Coronary artery (tissue), 2 donors: ENCODE data around the gene MGARP.
A peak's percentile ranks its signal among the peaks of the same experiment; 100 is the strongest.
"Not testable (repeated sequence)": the region's sequence is repeated elsewhere in the genome, so short reads cannot be mapped to it uniquely, and the experiment has no call there.

Experiments used
- DNase-seq: peaks from one replicate; pipeline ENCODE4 v3.0.0-alpha.2; 2017; ENCODE audit warnings: low spot score
- H3K27ac ChIP-seq, 2 donors: fragments of 200-600 bp; sonication (generic); one replicate each; pipeline ENCODE4 v1.5.1; 2016 to 2019
- H3K4me3 ChIP-seq: fragments of 200-600 bp; sonication (generic); 2 replicates; pipeline ENCODE4 v1.5.1; 2016; ENCODE audit warnings: mild to moderate bottlenecking, moderate library complexity
- CTCF ChIP-seq: fragments of 200-600 bp; sonication (generic); IDR thresholded peaks from one replicate; pipeline ENCODE4 v1.5.1; 2019; ENCODE audit warnings: antibody characterized with exemption

Gene MGARP

GRCh38 chr4:139274790-139275189, 5.2 kb downstream of the MGARP start:
- no peak overlapping the region for H3K4me3 ChIP-seq
- TF ChIP-seq CTCF, result no peak

GRCh38 chr4:139273835-139274234, 6.2 kb downstream of the MGARP start:
- DNase-seq, result no peak
- Histone ChIP-seq H3K27ac (no peak overlapping the region), H3K4me3 (no peak overlapping the region)
- no peak for TF ChIP-seq CTCF

More at GRCh38 chr4:139274790-139275189, 5.2 kb downstream of the MGARP start:
- DNase-seq, result no peak
- H3K27ac ChIP-seq, result no peak overlapping the region

- DNase-seq, result no peak
- H3K27ac ChIP-seq, result no peak overlapping the region
- TF ChIP-seq CTCF, result no peak
- H3K4me3 ChIP-seq, result no peak overlapping the region
These were observed 12.7 kb downstream of the MGARP start for GRCh38 chr4:139267301-139267700.

GRCh38 chr4:139266583-139267257, 13.3 kb downstream of the MGARP start:
- TF ChIP-seq CTCF, result no peak
- no peak overlapping the region for H3K27ac ChIP-seq
- peak overlapping the region; percentile 58 for H3K4me3 ChIP-seq
- peak; percentile 75 for DNase-seq

- peak overlapping the region; percentile 58 for H3K4me3 ChIP-seq
- DNase-seq, result no peak
- no peak overlapping the region for H3K27ac ChIP-seq
- no peak for TF ChIP-seq CTCF
These were observed 13.8 kb downstream of the MGARP start for GRCh38 chr4:139266208-139266582.

GRCh38 chr4:139265654-139266053, 14.4 kb downstream of the MGARP start:
- Histone ChIP-seq H3K27ac (no peak overlapping the region), H3K4me3 (no peak overlapping the region)
- TF ChIP-seq CTCF, result no peak
- DNase-seq, result no peak

- Histone ChIP-seq H3K4me3 (no peak overlapping the region), H3K27ac (no peak overlapping the region)
- no peak for TF ChIP-seq CTCF
- DNase-seq, result no peak
These were observed 23.7 kb downstream of the MGARP start for GRCh38 chr4:139256349-139256748.

- not testable (repeated sequence) for H3K4me3 ChIP-seq, H3K27ac ChIP-seq, DNase-seq
These were observed 24.4 kb downstream of the MGARP start for GRCh38 chr4:139255581-139255980.
